ENCODE data around the gene THRA.

The THRA gene

GRCh38 chr17:40075201-40075941 is 12.6 kb downstream of the THRA start:
- TF ChIP-seq CTCF (IDR thresholded peaks at IDR 0.05; ENCODE audit: low read depth, low read length): peak; percentile 89
- H3K4me3 ChIP-seq (ENCODE audit: low read depth, low read length): no peak overlapping the region

- TF ChIP-seq CTCF (IDR thresholded peaks at IDR 0.05; ENCODE audit: low read depth, low read length): no peak
- H3K4me3 ChIP-seq (ENCODE audit: low read depth, low read length): no peak overlapping the region
Measured at GRCh38 chr17:40075942-40076498, 13.3 kb downstream of the THRA start.

GRCh38 chr17:40076591-40076990 is 13.8 kb downstream of the THRA start:
- H3K4me3 ChIP-seq (ENCODE audit: low read depth, low read length): no peak overlapping the region
- TF ChIP-seq CTCF (IDR thresholded peaks at IDR 0.05; ENCODE audit: low read depth, low read length): no peak

- TF ChIP-seq CTCF (IDR thresholded peaks at IDR 0.05; ENCODE audit: low read depth, low read length): no peak
Measured at GRCh38 chr17:40079545-40079944, 16.8 kb downstream of the THRA start.

GRCh38 chr17:40084477-40084876 is 21.7 kb downstream of the THRA start:
- no peak for TF ChIP-seq CTCF (IDR thresholded peaks at IDR 0.05; ENCODE audit: low read depth, low read length)
- no peak overlapping the region for H3K4me3 ChIP-seq (ENCODE audit: low read depth, low read length)

More at GRCh38 chr17:40079545-40079944, 16.8 kb downstream of the THRA start:
- no peak overlapping the region for H3K4me3 ChIP-seq (ENCODE audit: low read depth, low read length)

- no peak overlapping the region for H3K4me3 ChIP-seq (ENCODE audit: low read depth, low read length)
- TF ChIP-seq CTCF (IDR thresholded peaks at IDR 0.05; ENCODE audit: low read depth, low read length): peak; percentile 55
Measured at GRCh38 chr17:40086150-40087044, 23.6 kb downstream of the THRA start.
